Lung (tissue), 12 donors: ENCODE results near the gene GATAD1. TPM values are rescaled to one million over a fixed set of nuclear protein-coding genes. Genes with fewer than 3 reads are reported as not detected.

Experiments used
- ATAC-seq: fragments of 200-7000 bp; cut with Tn5 transposase; one replicate; pipeline ENCODE4 v1.9.1; 2020; ENCODE audit warnings: moderate number of reproducible peaks; ENCODE audit not compliant: insufficient read depth, low FRiP score
- DNase-seq, 3 donors: peaks; one replicate each; pipeline ENCODE4 v3.0.0-alpha.2; 2013 to 2017
- H3K27ac ChIP-seq, 2 donors: one replicate each; pipeline ENCODE4 v1.5.1; 2013; ENCODE audit warnings: mild to moderate bottlenecking in 2 of 2, moderate library complexity in 2 of 2, control low read depth in 1 of 2, inconsistent platforms in 1 of 2, low read depth in 1 of 2, low read length in 1 of 2
- H3K27me3 ChIP-seq, 3 donors: one replicate each; pipeline ENCODE4 v1.5.1; 2013; ENCODE audit warnings: low read length in 2 of 3; ENCODE audit not compliant: control insufficient read depth in 3 of 3, insufficient read depth in 3 of 3
- H3K36me3 ChIP-seq, 4 donors: one replicate each; pipeline ENCODE4 v1.5.1; 2013; ENCODE audit warnings: low read length in 4 of 4, mild to moderate bottlenecking in 1 of 4, moderate library complexity in 1 of 4; ENCODE audit not compliant: control insufficient read depth in 4 of 4, insufficient read depth in 4 of 4
- H3K4me1 ChIP-seq, 5 donors: one replicate each; pipeline ENCODE4 v1.5.1; 2013; ENCODE audit warnings: low read length in 5 of 5, mild to moderate bottlenecking in 2 of 5, moderate library complexity in 1 of 5; ENCODE audit not compliant: control insufficient read depth in 5 of 5, insufficient read depth in 5 of 5
- H3K4me3 ChIP-seq: one replicate; pipeline ENCODE4 v1.5.1; 2013; ENCODE audit warnings: mild to moderate bottlenecking, control low read depth, moderate library complexity
- H3K9ac ChIP-seq, 2 donors: one replicate each; pipeline ENCODE4 v1.5.1; 2013; ENCODE audit warnings: low read length in 2 of 2, control low read depth in 1 of 2; ENCODE audit not compliant: insufficient read depth in 1 of 2
- H3K9me3 ChIP-seq, 4 donors: one replicate each; pipeline ENCODE4 v1.5.1; 2013; ENCODE audit warnings: low read length in 3 of 4, mild to moderate bottlenecking in 1 of 4, moderate library complexity in 1 of 4; ENCODE audit not compliant: control insufficient read depth in 4 of 4, insufficient read depth in 3 of 4
- CTCF ChIP-seq: IDR thresholded peaks from 2 replicates; pipeline ENCODE4 v1.5.1; 2012; ENCODE audit warnings: mild to moderate bottlenecking; ENCODE audit errors: control extremely low read depth, extremely low read depth
- WGBS, 2 donors: extraction: QIAGEN DNeasy Blood & Tissue Kit; methylation state at CpG; one replicate each; pipeline ENCODE4 v1.1.7; 2013; 5-methylcytosine and 5-hydroxymethylcytosine counted together
- polyA plus RNA-seq, 2 donors: library from polyadenylated mRNA; stranded (reverse); fragments of 200-250 nt; gene quantifications; one replicate each; pipeline ENCODE4 v1.2.1, GENCODE V29; 2013
- total RNA-seq, 2 donors: library from RNA; depleted of rRNA in 1 of 2; stranded (reverse); fragments of >200 nt in 1 of 2; gene quantifications; one replicate each; pipeline ENCODE4 v1.2.1, GENCODE V29; 2014 to 2021
- donor health status: control.
- donor health status: control.
- donor health status: Bipolar disorder and iron deficiency.
- donor health status: healthy.
- donor health status: DM: yes; HTN: yes; CAD: no.

GATAD1 gene
- total and polyA plus RNA-seq, 4 donors, result 15.9 to 80.3 (median 28.1) TPM

GRCh38 chr7:92427193-92427592, 20.1 kb upstream of the GATAD1 start:
- ATAC-seq, result no peak
- WGBS, 2 donors, result 85 to 96% methylated on average over 3 of the region's 3 CpGs
- TF ChIP-seq CTCF, result no peak

GRCh38 chr7:92432299-92432946, 14.9 kb upstream of the GATAD1 start:
- ATAC-seq (no peak), DNase-seq (no peak)
- no peak overlapping the region for H3K27ac ChIP-seq
- H3K27me3 ChIP-seq, result no peaks in the 10 kb centered on the region
- H3K36me3 ChIP-seq, result no peaks in the 10 kb centered on the region
- H3K9ac ChIP-seq, result no peak overlapping the region
- no peaks in the 10 kb centered on the region for H3K9me3 ChIP-seq
- H3K4me3 ChIP-seq, result no peak overlapping the region
- peaks cover 0 to 2% (median 0%) of the 10 kb centered on the region in 5 donors for H3K4me1 ChIP-seq
- no peak for TF ChIP-seq CTCF
- WGBS, 2 donors, result 91 to 97% methylated on average over 3 of the region's 3 CpGs

More at GRCh38 chr7:92427193-92427592, 20.1 kb upstream of the GATAD1 start:
- peaks cover 0 to 2% (median 0%) of the 10 kb centered on the region in 5 donors for H3K4me1 ChIP-seq
- no peak overlapping the region for H3K27ac ChIP-seq
- H3K9ac ChIP-seq, result no peak overlapping the region
- DNase-seq, result no peak
- no peak overlapping the region for H3K4me3 ChIP-seq
- H3K36me3 ChIP-seq, result no peaks in the 10 kb centered on the region
- H3K9me3 ChIP-seq, result no peaks in the 10 kb centered on the region
- peaks cover 0 to 6% (median 0%) of the 10 kb centered on the region in 3 donors for H3K27me3 ChIP-seq

- Histone ChIP-seq H3K9me3 (no peaks in the 10 kb centered on the region), H3K36me3 (no peaks in the 10 kb centered on the region), H3K4me3 (no peak overlapping the region), H3K9ac (no peak overlapping the region), H3K27ac (no peak overlapping the region), H3K27me3 (no peaks in the 10 kb centered on the region), H3K4me1 (peaks cover 0 to 2% (median 0%) of the 10 kb centered on the region in 5 donors)
- no peak for TF ChIP-seq CTCF
- no peak for ATAC-seq
- 96% methylated on average over 8 of the region's 8 CpGs for WGBS, 2 donors
- no peak for DNase-seq
Observed at GRCh38 chr7:92433019-92433418, 14.3 kb upstream of the GATAD1 start.

- Histone ChIP-seq H3K4me3 (no peak overlapping the region), H3K27me3 (no peaks in the 10 kb centered on the region), H3K9me3 (no peaks in the 10 kb centered on the region), H3K36me3 (no peaks in the 10 kb centered on the region), H3K4me1 (peaks cover 0 to 2% (median 0%) of the 10 kb centered on the region in 5 donors), H3K9ac (no peak overlapping the region), H3K27ac (no peak overlapping the region)
- ATAC-seq (no peak), DNase-seq (no peak)
- 97 to 98% methylated on average over 2 of the region's 2 CpGs for WGBS, 2 donors
- no peak for TF ChIP-seq CTCF
Observed at GRCh38 chr7:92435542-92435941, 11.7 kb upstream of the GATAD1 start.
